ENCODE data around the gene LETM1. TPM values are rescaled to one million over a fixed set of nuclear protein-coding genes. Genes with fewer than 3 reads are reported as not detected.

The LETM1 gene
- total RNA-seq, 3 donors from 2014 or later = 128 to 141 (median 133) TPM

DNA sequence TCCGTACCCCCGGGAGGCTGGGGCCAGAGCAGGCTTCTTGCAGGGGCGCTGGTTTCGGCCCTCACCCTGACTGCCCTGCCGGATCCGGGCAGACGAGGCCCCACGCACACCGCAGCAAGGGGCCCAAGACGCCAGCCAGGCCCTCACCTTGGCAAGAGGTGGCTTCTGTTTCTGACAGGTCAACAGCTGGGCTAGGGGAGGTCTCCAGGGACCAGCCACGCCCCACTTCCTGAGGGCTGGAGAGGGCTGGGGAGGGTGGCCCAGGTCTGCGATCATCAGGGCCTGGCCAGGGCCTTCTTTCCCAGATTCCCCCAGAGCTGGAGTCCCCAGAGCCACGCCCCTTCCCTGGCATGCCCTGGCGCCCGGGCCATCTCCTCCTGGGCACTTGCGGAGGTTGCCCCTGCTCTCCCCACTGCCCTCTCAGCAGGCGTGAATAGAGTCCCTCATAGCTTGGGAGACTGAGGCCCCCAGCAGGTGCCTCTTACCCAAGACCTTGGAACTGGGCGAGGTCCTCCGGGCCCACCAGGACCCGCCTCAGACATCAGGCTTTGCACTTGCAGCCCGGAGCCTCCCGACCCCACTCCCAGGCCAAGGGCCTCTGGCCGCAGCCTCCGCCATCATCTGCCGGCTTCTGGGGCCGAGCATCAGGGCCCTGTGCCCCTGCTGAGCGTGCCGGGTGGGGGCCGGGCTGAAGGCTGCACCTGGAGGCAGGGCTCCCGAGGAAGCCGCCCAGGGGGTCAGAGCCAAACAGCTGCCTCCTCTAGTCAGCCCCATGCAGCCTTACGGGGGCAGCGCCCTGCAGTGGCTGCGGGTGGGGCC lies 69.2 kb downstream of the LETM1 start:
- no peak for DNase-seq
- ATAC-seq = no peak
- H3K36me3 Mint-ChIP-seq (ENCODE audit: insufficient read depth) = no peaks in the 10 kb centered on the region
- H3K9me3 Mint-ChIP-seq = no peaks in the 10 kb centered on the region
- H3K27me3 Mint-ChIP-seq (ENCODE audit: low read depth) = peaks cover 6% of the 10 kb centered on the region
- H3K4me1 Mint-ChIP-seq (ENCODE audit: low read depth) = no peaks in the 10 kb centered on the region
- H3K4me3 Mint-ChIP-seq = no peak overlapping the region

DNA sequence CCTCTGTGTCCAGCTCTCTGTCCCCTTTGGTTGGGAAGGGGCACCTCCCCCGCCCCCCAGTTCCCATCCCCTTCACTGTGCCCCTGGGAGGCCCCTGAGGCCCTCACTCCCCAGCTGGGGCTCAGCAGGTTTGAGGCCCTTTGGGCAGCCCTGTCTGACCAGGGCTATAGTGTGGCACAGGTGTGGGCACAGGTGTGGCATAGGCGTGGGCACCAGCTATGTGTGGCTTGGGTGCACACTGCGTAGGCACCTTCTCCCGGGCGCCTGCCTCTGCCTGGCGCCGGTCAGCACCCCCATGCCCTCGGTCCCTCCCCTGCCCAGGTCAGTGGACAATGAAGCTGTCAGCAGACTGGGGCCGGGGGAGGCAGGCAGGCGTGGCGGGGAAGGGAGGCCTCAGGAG lies 70.4 kb downstream of the LETM1 start:
- no peaks in the 10 kb centered on the region for H3K4me1 Mint-ChIP-seq (ENCODE audit: low read depth)
- H3K9me3 Mint-ChIP-seq = no peaks in the 10 kb centered on the region
- ATAC-seq = no peak
- no peaks in the 10 kb centered on the region for H3K36me3 Mint-ChIP-seq (ENCODE audit: insufficient read depth)
- H3K27me3 Mint-ChIP-seq (ENCODE audit: low read depth) = peaks cover 1% of the 10 kb centered on the region
- H3K4me3 Mint-ChIP-seq = no peak overlapping the region
- no peak for DNase-seq

DNA sequence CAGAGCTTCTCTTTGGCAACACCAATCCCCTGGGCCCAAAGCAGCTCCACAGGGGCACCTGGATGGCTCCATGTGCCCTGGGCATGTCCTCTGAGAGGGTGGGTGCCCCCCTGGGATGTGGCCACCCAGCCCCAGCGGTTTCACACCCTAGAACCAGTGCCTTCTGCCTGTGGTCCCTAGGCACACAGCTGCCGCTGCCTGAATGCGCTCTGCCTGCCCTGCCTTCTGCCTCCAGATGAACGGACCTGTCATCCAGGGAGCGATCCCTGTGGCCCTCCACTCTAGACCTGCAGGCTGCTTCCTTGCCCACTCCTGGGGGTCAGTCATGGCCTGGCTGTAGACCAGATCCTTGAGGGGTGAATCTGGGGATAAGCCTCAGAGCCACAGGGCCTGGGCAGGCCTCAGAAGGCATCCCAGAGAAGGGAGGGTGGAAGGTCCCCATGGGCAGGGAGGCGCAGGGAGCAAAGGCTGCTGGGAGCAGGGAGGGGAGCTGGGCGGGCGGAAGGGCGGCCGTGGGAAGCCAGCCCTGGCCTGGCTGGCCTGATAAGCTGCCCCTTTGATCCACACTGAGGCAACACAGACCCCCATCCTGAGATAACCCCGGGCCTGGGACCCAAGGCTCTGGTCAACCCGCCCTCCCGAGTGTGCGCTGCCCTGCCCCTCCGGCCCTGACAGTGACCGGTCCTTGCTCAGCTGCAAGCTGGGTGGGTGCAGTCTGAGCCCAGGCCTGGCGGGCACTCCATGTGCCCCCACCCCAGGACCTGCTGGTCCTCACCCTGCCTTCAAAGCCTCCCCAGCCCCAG lies 71.0 kb downstream of the LETM1 start:
- DNase-seq (no peak), ATAC-seq (no peak)
- no peak overlapping the region for H3K4me3 Mint-ChIP-seq
- H3K4me1 Mint-ChIP-seq (ENCODE audit: low read depth) = no peaks in the 10 kb centered on the region
- no peaks in the 10 kb centered on the region for H3K36me3 Mint-ChIP-seq (ENCODE audit: insufficient read depth)
- no peaks in the 10 kb centered on the region for H3K9me3 Mint-ChIP-seq
- no peaks in the 10 kb centered on the region for H3K27me3 Mint-ChIP-seq (ENCODE audit: low read depth)

DNA sequence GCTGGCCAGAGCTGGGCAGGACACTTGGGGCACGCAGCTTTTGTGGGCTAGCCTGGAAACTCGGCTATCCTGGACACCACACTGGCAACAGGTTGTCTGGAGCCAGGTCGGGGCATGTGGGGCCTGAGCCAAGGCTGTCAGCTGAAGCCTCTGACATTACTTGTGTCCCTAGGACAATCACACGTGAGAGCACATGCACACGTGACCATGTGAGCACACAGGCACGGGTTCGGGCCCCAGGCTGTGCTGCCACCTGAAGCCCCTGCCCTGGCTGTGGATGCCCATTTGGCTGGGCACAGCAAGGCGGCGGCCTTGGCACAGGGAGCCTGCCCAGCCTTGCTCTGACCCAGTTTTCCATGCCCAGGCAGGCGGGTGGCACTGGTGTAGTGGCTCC lies 71.6 kb downstream of the LETM1 start:
- no peak overlapping the region for H3K4me3 Mint-ChIP-seq
- no peaks in the 10 kb centered on the region for H3K36me3 Mint-ChIP-seq (ENCODE audit: insufficient read depth)
- H3K27me3 Mint-ChIP-seq (ENCODE audit: low read depth) = no peaks in the 10 kb centered on the region
- no peak for DNase-seq
- no peak for ATAC-seq
- no peaks in the 10 kb centered on the region for H3K9me3 Mint-ChIP-seq
- no peaks in the 10 kb centered on the region for H3K4me1 Mint-ChIP-seq (ENCODE audit: low read depth)

DNA sequence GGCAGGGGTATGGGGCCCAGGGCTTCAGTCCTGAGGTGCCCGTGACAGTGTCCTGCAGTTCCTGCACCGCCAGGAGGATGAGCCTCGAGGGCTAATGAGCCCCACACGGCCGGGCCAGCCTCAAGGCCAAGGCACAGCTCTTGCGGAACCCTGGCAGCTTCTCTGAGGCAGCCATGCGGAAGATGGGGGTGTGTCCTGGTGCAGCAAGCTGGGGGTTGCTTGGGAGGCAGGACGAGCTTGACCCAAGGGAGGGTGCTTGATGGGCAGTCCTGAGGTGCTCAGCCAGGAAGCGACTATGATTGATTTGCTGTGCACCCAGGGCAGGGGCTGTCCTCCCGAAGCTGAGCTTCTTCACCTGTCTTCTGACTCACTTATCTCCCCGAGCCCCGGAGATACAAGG lies 72.0 kb downstream of the LETM1 start:
- no peaks in the 10 kb centered on the region for H3K27me3 Mint-ChIP-seq (ENCODE audit: low read depth)
- H3K36me3 Mint-ChIP-seq (ENCODE audit: insufficient read depth) = no peaks in the 10 kb centered on the region
- no peak overlapping the region for H3K4me3 Mint-ChIP-seq
- no peaks in the 10 kb centered on the region for H3K4me1 Mint-ChIP-seq (ENCODE audit: low read depth)
- no peaks in the 10 kb centered on the region for H3K9me3 Mint-ChIP-seq
- DNase-seq = no peak
- ATAC-seq = no peak

GRCh38 chr4:1783015-1783414 lies 72.9 kb downstream of the LETM1 start:
- no peaks in the 10 kb centered on the region for H3K36me3 Mint-ChIP-seq (ENCODE audit: insufficient read depth)
- no peaks in the 10 kb centered on the region for H3K9me3 Mint-ChIP-seq
- H3K27me3 Mint-ChIP-seq (ENCODE audit: low read depth) = no peaks in the 10 kb centered on the region
- no peak overlapping the region for H3K4me3 Mint-ChIP-seq
- DNase-seq = no peak
- no peak for ATAC-seq
- no peaks in the 10 kb centered on the region for H3K4me1 Mint-ChIP-seq (ENCODE audit: low read depth)

DNA sequence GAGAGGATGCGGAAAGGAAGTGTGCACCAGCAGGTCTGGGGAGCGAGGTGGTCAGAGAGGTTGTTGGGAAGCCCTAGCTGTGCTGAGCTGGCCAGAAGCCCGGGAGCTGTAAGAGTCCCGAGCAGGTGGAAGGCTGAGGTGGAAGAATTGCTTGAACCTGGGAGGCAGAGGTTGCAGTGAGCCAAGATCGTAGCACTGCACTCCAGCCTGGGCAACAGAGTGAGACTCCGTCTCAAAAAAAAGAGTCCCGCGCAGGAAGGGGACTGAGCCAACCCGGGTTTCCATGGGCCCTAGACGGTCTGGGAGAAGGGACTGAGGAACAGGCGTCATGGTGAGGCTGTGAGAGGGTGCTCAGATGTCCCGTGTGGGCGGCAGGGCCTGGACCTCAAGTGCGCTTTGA lies 75.5 kb downstream of the LETM1 start:
- Mint-ChIP-seq H3K36me3 (ENCODE audit: insufficient read depth) (no peaks in the 10 kb centered on the region), H3K9me3 (no peaks in the 10 kb centered on the region), H3K27me3 (ENCODE audit: low read depth) (no peaks in the 10 kb centered on the region), H3K4me1 (ENCODE audit: low read depth) (no peaks in the 10 kb centered on the region), H3K4me3 (no peak overlapping the region)
- ATAC-seq = no peak
- no peak for DNase-seq

DNA sequence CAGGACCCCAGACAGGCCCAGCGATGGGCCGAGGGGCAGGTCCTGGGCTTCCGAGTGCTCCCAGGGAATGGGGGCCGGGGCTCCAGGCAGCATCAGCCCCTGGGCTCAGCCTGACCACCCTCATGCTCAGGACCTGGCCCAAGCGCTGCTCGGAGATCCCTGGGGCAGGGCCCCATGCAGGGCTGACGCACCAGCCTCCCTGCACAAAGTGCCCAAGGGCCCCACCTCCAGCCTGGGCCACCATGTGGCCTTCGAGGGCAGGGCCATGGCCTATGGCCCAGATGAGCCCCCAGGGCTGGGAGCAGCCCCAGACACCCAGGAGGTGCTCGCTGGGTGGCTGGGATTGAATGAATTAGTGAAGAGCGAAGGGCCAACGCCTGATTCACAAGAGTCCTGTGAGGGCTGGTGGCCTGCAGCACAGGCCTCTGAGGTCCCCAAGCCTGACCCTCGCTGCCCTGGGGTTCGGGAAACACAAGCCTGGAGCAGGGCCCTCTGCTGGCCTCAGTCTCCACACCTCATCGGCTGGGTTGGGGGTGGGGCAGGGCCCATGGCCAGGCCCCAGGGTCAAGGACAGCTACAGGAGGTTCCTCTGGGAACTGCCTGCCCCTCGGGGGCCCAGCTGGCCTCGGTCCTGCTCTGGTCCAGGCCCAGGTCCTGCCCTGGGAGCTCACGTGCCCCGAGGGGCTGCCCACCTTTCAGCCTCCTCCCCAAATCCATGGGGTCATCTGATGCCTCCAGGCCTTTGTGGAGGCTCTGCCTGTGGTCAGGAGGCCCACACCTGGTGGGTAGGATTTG lies 76.2 kb downstream of the LETM1 start:
- Mint-ChIP-seq H3K4me3 (no peak overlapping the region), H3K4me1 (ENCODE audit: low read depth) (no peaks in the 10 kb centered on the region), H3K27me3 (ENCODE audit: low read depth) (no peaks in the 10 kb centered on the region), H3K36me3 (ENCODE audit: insufficient read depth) (no peaks in the 10 kb centered on the region), H3K9me3 (no peaks in the 10 kb centered on the region)
- DNase-seq = no peak
- no peak for ATAC-seq

DNA sequence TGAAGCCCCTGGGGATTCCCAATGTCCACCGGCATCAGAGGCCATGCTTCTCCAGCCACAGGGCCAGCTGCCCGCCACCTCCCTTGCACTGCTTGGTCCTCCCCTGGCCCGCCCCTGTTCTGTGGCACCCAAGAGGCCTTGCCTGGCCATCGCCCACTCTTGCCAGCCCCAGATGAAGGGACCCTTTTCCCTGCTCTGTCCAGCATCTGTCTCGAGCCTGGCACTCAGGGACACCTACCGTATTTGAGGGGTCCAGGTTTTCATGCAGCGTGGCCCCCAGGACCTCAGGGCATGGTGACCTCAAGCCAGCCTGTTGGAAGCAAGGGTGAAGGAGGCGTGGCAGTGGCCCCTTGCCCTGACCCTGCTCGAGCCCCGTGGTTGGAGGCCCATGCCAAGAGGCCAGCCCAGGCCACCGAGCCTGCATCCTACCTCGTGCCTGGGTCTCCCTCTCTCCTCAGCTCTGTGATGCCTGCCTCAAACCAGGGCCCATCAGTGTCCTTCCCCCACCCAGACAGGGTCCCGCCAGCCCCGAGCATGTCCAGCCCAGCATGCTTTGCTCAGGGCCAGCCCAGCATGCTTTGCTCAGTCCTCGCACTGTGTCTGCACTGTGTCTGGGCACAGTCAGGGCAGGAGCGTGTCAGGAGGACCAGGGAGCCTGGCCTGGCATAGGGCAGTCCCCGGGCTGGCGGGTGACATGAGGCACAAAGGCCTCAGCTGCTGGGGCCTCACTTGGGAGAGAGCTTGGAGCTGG lies 77.1 kb downstream of the LETM1 start:
- no peaks in the 10 kb centered on the region for H3K9me3 Mint-ChIP-seq
- no peak overlapping the region for H3K4me3 Mint-ChIP-seq
- H3K36me3 Mint-ChIP-seq (ENCODE audit: insufficient read depth) = no peaks in the 10 kb centered on the region
- DNase-seq (no peak), ATAC-seq (no peak)
- H3K27me3 Mint-ChIP-seq (ENCODE audit: low read depth) = no peaks in the 10 kb centered on the region
- no peaks in the 10 kb centered on the region for H3K4me1 Mint-ChIP-seq (ENCODE audit: low read depth)

- H3K4me1 Mint-ChIP-seq (ENCODE audit: low read depth) = no peaks in the 10 kb centered on the region
- DNase-seq = no peak
- H3K4me3 Mint-ChIP-seq = no peak overlapping the region
- H3K36me3 Mint-ChIP-seq (ENCODE audit: insufficient read depth) = no peaks in the 10 kb centered on the region
- no peaks in the 10 kb centered on the region for H3K27me3 Mint-ChIP-seq (ENCODE audit: low read depth)
- ATAC-seq = no peak
- no peaks in the 10 kb centered on the region for H3K9me3 Mint-ChIP-seq
These were observed 77.9 kb downstream of the LETM1 start for GRCh38 chr4:1777822-1778641.

DNA sequence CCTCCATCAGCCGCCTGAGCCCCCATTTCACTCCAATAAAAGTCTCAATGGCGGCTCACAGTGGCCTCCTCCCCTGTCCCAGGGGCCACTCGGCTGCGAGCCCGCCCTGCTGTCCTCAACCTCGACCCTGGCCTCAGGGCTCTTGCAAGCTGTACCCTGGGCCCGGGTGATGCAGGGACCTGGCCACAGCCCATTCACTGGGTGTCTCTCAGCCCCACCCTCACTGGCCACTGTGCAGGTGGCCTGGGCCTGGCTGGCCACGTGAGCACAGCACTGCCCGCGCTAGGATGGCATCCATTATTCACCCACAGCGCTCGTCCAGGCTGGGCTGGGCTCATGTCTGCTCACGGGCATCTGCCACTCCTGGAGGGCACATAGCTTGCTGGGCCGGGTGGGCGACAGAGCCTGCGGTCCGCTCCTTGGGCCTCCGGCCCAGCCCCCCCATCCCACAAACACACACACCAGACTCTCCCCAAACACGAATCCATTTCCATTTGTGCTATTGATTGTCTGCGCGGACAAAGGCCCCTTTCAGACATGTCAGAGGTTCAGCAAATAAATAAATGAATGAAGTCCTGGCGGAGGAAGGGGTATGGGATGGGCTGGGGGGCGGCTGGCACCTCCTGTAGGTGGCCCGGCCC lies 79.3 kb downstream of the LETM1 start:
- DNase-seq = no peak
- no peaks in the 10 kb centered on the region for H3K36me3 Mint-ChIP-seq (ENCODE audit: insufficient read depth)
- no peak for ATAC-seq
- H3K4me1 Mint-ChIP-seq (ENCODE audit: low read depth) = peaks cover 2% of the 10 kb centered on the region
- no peak overlapping the region for H3K4me3 Mint-ChIP-seq
- H3K9me3 Mint-ChIP-seq = no peaks in the 10 kb centered on the region
- peaks cover 2% of the 10 kb centered on the region for H3K27me3 Mint-ChIP-seq (ENCODE audit: low read depth)

GRCh38 chr4:1775731-1776500 lies 80.0 kb downstream of the LETM1 start:
- DNase-seq = no peak
- Mint-ChIP-seq H3K4me1 (ENCODE audit: low read depth) (peaks cover 2% of the 10 kb centered on the region), H3K27me3 (ENCODE audit: low read depth) (peaks cover 2% of the 10 kb centered on the region), H3K4me3 (no peak overlapping the region), H3K9me3 (no peaks in the 10 kb centered on the region), H3K36me3 (ENCODE audit: insufficient read depth) (no peaks in the 10 kb centered on the region)
- no peak for ATAC-seq
